H9 (cell line): ENCODE data around the gene ADGRB3. TPM values are rescaled to one million over a fixed set of nuclear protein-coding genes. Genes with fewer than 3 reads are reported as not detected.

ENCODE experiments used
- DNase-seq: peaks from one replicate; pipeline ENCODE4 v3.0.0-alpha.2; 2017
- H2AFZ ChIP-seq: one replicate; pipeline ENCODE4 v1.6.1; 2013; ENCODE audit warnings: mild to moderate bottlenecking, low read length, control low read depth, moderate library complexity
- H2AK5ac ChIP-seq: 2 replicates; pipeline ENCODE4 v1.6.1; 2013; ENCODE audit warnings: low read length, control low read depth, mixed read lengths; ENCODE audit not compliant: insufficient read length
- H2BK120ac ChIP-seq: one replicate; pipeline ENCODE4 v1.6.1; 2013; ENCODE audit warnings: low read depth, mild to moderate bottlenecking, low read length, control low read depth, inconsistent platforms; ENCODE audit not compliant: poor library complexity, severe bottlenecking
- H2BK12ac ChIP-seq: 2 replicates; pipeline ENCODE4 v1.6.1; 2013; ENCODE audit warnings: low read length, control low read depth, mixed read lengths, low read depth; ENCODE audit not compliant: insufficient read length
- H2BK15ac ChIP-seq: 2 replicates; pipeline ENCODE4 v1.6.1; 2013; ENCODE audit warnings: low read depth, low read length, control low read depth
- H2BK20ac ChIP-seq: one replicate; pipeline ENCODE4 v1.6.1; 2013; ENCODE audit warnings: low read depth, mild to moderate bottlenecking, low read length, control low read depth, inconsistent platforms; ENCODE audit not compliant: poor library complexity, severe bottlenecking
- H2BK5ac ChIP-seq: 2 replicates; pipeline ENCODE4 v1.6.1; 2013; ENCODE audit warnings: low read length, control low read depth, mixed read lengths; ENCODE audit not compliant: insufficient read length
- H3K14ac ChIP-seq: 2 replicates; pipeline ENCODE4 v1.6.1; 2013; ENCODE audit warnings: low read length, control low read depth; ENCODE audit not compliant: insufficient read depth
- H3K18ac ChIP-seq: 2 replicates; pipeline ENCODE4 v1.6.1; 2013; ENCODE audit warnings: low read depth, mild to moderate bottlenecking, mixed read lengths, low read length, control low read depth; ENCODE audit not compliant: insufficient read length
- H3K23ac ChIP-seq: 2 replicates; pipeline ENCODE4 v1.6.1; 2013; ENCODE audit warnings: low read length, control low read depth, mixed read lengths, low read depth; ENCODE audit not compliant: insufficient read length
- H3K23me2 ChIP-seq: 2 replicates; pipeline ENCODE4 v1.6.1; 2013; ENCODE audit warnings: low read depth, mild to moderate bottlenecking, mixed read lengths, low read length, control low read depth; ENCODE audit not compliant: insufficient read length, poor library complexity, severe bottlenecking
- H3K27ac ChIP-seq: 2 replicates; pipeline ENCODE4 v1.5.1; 2013; ENCODE audit warnings: low read length, control low read depth, mixed read lengths, low read depth; ENCODE audit not compliant: insufficient read length
- H3K27me3 ChIP-seq: 2 replicates; pipeline ENCODE4 v1.6.1; 2013; ENCODE audit warnings: low read length, control low read depth, inconsistent platforms; ENCODE audit not compliant: insufficient read depth
- H3K4ac ChIP-seq: 2 replicates; pipeline ENCODE4 v1.6.1; 2013; ENCODE audit warnings: low read depth, mild to moderate bottlenecking, control low read depth, inconsistent platforms, low read length, moderate library complexity
- H3K4me1 ChIP-seq: 2 replicates; pipeline ENCODE4 v1.6.1; 2013; ENCODE audit warnings: low read length, control low read depth, inconsistent platforms; ENCODE audit not compliant: insufficient read depth
- H3K4me2 ChIP-seq: 2 replicates; pipeline ENCODE4 v1.6.1; 2013; ENCODE audit warnings: low read length, control low read depth, mixed read lengths; ENCODE audit not compliant: insufficient read length, insufficient read depth
- H3K56ac ChIP-seq: 2 replicates; pipeline ENCODE4 v1.6.1; 2013; ENCODE audit warnings: low read depth, mild to moderate bottlenecking, mixed read lengths, low read length, control low read depth; ENCODE audit not compliant: insufficient read length
- H3K79me1 ChIP-seq: 2 replicates; pipeline ENCODE4 v1.6.1; 2013; ENCODE audit warnings: low read depth, mild to moderate bottlenecking, moderate library complexity, low read length, control low read depth, inconsistent platforms; ENCODE audit not compliant: insufficient read depth, poor library complexity, severe bottlenecking
- H3K79me2 ChIP-seq: 2 replicates; pipeline ENCODE4 v1.6.1; 2013; ENCODE audit warnings: low read length, control low read depth, inconsistent platforms; ENCODE audit not compliant: insufficient read depth
- H3K9ac ChIP-seq: 2 replicates; pipeline ENCODE4 v1.6.1; 2013; ENCODE audit warnings: low read length, control low read depth, mixed read lengths; ENCODE audit not compliant: insufficient read length; ENCODE audit errors: extremely low read depth
- H3K9me3 ChIP-seq: one replicate; pipeline ENCODE4 v1.6.1; 2013; ENCODE audit warnings: low read depth, low read length, inconsistent platforms; ENCODE audit not compliant: control insufficient read depth
- H3T11ph ChIP-seq: one replicate; pipeline ENCODE4 v1.6.1; 2013; ENCODE audit warnings: mild to moderate bottlenecking, low read length, control low read depth, inconsistent platforms
- H4K20me1 ChIP-seq: one replicate; pipeline ENCODE4 v1.6.1; 2013; ENCODE audit not compliant: control insufficient read depth, insufficient read length, insufficient read depth
- H4K5ac ChIP-seq: 2 replicates; pipeline ENCODE4 v1.6.1; 2013; ENCODE audit warnings: low read depth, mild to moderate bottlenecking, mixed read lengths, low read length, control low read depth; ENCODE audit not compliant: insufficient read length
- H4K8ac ChIP-seq: replicated peaks from 2 replicates; pipeline ENCODE4 v1.6.1; 2013; ENCODE audit warnings: low read length, control low read depth, mixed read lengths, low read depth; ENCODE audit not compliant: insufficient read length
- H4K91ac ChIP-seq: 2 replicates; pipeline ENCODE4 v1.6.1; 2013; ENCODE audit warnings: low read depth, mild to moderate bottlenecking, moderate library complexity, mixed read lengths, low read length, control low read depth; ENCODE audit not compliant: insufficient read length
- H3K27ac Mint-ChIP-seq, 3 experiments: 2 replicates in 2 of 3; 3 replicates in 1 of 3; pipeline ENCODE4 v1.8.0; 2020 to 2021; ENCODE audit warnings: mixed read lengths in 3 of 3, mild to moderate bottlenecking in 1 of 3, moderate library complexity in 1 of 3
- H3K27me3 Mint-ChIP-seq: 2 replicates; pipeline ENCODE4 v1.8.0; 2021; ENCODE audit warnings: low read depth, mild to moderate bottlenecking, moderate library complexity, mixed read lengths
- H3K36me3 Mint-ChIP-seq, 3 experiments: 2 replicates in 2 of 3; 3 replicates in 1 of 3; pipeline ENCODE4 v1.8.0; 2020 to 2021; ENCODE audit warnings: low read depth in 3 of 3, mixed read lengths in 3 of 3; ENCODE audit not compliant: insufficient read depth in 1 of 3
- H3K4me1 Mint-ChIP-seq, 2 experiments: 2 replicates each; pipeline ENCODE4 v1.8.0; 2020; ENCODE audit warnings: mixed read lengths in 2 of 2
- H3K4me3 Mint-ChIP-seq, 2 experiments: 2 replicates in 1 of 2; 3 replicates in 1 of 2; pipeline ENCODE4 v1.8.0; 2020 to 2021; ENCODE audit warnings: mild to moderate bottlenecking in 2 of 2, mixed read lengths in 2 of 2, moderate library complexity in 1 of 2
- H3K9me3 Mint-ChIP-seq, 2 experiments: 2 replicates in 1 of 2; 3 replicates in 1 of 2; pipeline ENCODE4 v1.8.0; 2020; ENCODE audit warnings: mild to moderate bottlenecking in 2 of 2, mixed read lengths in 2 of 2, moderate library complexity in 1 of 2
- CTCF ChIP-seq: fragments of 200-600 bp; sonication (generic); conservative IDR thresholded peaks from 3 replicates; pipeline ENCODE4 v1.8.0; 2021; ENCODE audit warnings: antibody characterized with exemption, mild to moderate bottlenecking
- WGBS: extraction: QIAGEN DNeasy Blood & Tissue Kit; methylation state at CpG from one replicate; pipeline ENCODE4 v1.1.7; 2013; ENCODE audit warnings: missing lambda C conversion rate, low lambda C conversion rate, mixed read lengths; ENCODE audit not compliant: insufficient read length; ENCODE audit errors: extremely low coverage; 5-methylcytosine and 5-hydroxymethylcytosine counted together
- total RNA-seq: library from RNA; stranded (reverse); gene quantifications from 2 replicates; pipeline ENCODE4 v1.2.1, GENCODE V29; 2021

Gene ADGRB3
- total RNA-seq, 1 experiment from 2014 or later = 0.37 TPM

- Histone ChIP-seq H4K5ac (no peak overlapping the region), H3K23me2 (no peaks in the 10 kb centered on the region), H4K8ac (no peak overlapping the region), H3K18ac (no peak overlapping the region), H2BK15ac (no peak overlapping the region), H3K9me3 (no peaks in the 10 kb centered on the region), H3K4ac (no peak overlapping the region), H2AK5ac (no peak overlapping the region), H3K4me2 (no peak overlapping the region), H3T11ph (no peak overlapping the region), H3K27ac (no peak overlapping the region), H4K20me1 (no peaks in the 10 kb centered on the region), H2BK120ac (no peak overlapping the region), H3K27me3 (no peaks in the 10 kb centered on the region), H3K14ac (no peak overlapping the region), H3K79me1 (no peaks in the 10 kb centered on the region), H2BK5ac (no peak overlapping the region), H2BK12ac (no peak overlapping the region), H3K56ac (no peak overlapping the region), H2AFZ (no peak overlapping the region), H4K91ac (no peak overlapping the region), H3K4me1 (no peaks in the 10 kb centered on the region), H3K79me2 (no peaks in the 10 kb centered on the region), H2BK20ac (no peak overlapping the region), H3K9ac (no peak overlapping the region), H3K23ac (no peak overlapping the region)
- peak; percentile 34 for DNase-seq
- Mint-ChIP-seq H3K4me3 (no peak overlapping the region), H3K27ac (no peak overlapping the region; a peak in 1 of 7 replicates), H3K4me1 (peaks cover 3% of the 10 kb centered on the region in 2 experiments; a peak in 3 of 4 replicates), H3K27me3 (no peaks in the 10 kb centered on the region), H3K36me3 (no peaks in the 10 kb centered on the region), H3K9me3 (no peaks in the 10 kb centered on the region)
- WGBS = no CpG with 5 or more reads among the region's 2 CpGs
- TF ChIP-seq CTCF = peak; percentile 50
These were observed 340.0 kb downstream of the ADGRB3 start for GRCh38 chr6:68975064-68975463.
